Measurements from ENCODE around the gene CBX8.

Gene CBX8

DNA sequence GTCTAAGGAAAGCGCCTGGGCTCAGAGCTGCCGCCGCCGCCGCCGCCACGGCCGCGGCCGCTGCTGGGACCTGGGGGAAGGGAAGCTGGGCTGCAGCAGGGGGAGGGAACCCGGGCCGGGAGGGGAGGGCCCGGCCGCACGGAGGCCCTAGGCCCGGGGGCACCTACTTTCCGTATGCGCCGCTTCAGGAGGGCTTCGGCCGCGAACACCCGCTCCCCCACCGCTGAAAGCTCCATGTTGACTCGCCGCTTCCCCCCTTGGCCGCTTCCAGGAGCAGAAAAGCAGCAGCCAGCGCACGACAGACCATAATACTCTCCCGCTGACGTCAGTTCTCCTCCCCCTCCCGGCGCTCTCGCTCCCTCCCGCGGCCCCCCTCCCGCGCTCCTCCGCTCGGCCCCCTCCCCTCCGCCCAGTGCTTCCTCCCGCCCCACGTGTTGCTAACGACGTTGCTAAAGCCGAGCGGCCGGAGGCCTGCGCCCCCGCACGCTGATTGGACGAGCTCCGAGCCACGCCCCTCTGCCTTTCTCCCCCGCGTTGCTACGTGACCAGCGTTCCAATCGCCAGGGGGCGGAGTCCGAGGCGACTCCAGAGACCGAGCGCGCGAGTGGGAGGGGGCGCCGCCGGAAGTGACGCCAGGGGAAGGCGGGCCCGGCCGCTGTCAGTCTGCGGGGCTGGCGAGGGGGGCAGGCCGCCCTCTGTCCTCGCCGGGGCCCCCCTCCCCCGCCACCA lies at the start of gene CBX8:
Gene CBX8 (minus strand): TSS at position 315 of the 729 bp plus-strand sequence. CDS start 79 bp downstream, at position 236.
- peak; percentile 99 for DNase-seq

DNA sequence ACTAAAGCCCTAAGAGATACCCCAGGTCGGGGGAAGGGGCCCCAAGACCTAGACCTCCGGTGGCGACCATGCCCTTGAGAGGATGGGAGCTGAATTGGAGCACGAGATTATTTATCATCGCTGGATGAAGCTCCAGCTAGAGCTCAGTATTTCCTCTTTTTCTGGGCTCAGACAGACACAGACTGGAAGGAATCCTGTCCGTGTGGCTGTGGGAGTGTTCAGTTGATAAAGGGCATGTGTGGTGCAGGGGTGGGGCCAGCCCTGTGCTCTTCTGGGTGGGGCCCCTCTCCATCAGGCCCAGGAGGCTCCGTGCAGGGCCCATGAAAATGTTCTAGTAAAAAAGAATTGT lies 48.7 kb upstream of the CBX8 start:
- no peak for DNase-seq

DNA sequence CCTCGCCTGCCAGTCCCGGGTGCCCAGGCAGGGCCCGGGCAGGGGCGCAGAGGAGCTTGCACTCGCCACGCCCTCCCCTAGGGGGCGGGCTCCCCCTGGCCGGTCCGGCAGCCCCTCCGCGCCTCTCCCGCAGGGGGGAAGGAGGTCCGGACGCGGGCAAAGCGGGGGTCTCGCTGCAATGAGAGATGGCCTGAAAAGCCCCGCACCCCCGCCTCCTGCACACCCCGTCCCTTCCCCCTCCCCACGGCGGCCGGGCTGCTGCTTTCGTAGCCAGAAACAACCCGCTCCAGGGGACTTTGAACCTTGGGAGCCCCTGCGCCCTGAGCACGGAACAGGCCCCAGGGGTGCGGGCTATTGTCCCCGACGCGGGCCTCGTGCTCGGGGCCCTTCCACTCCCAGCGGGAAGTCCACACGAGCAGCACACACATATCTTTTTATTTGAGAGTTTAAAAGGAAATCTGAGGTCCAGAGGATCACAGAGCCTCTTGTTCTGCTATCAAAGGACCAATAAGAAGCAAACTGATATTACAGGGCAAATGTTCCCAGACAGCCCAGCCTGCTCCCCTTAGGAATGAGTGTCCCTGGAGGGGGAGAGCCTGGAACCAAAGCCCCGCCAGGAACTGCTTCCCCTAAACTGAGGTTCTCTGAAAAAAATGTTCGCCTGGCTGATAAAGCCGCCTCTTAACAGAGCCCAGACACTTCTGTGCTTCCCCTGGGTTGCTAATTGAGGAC lies 48.2 kb upstream of the CBX8 start:
- peak; percentile 62 for DNase-seq

GRCh38 chr17:79843816-79844800 lies 47.2 kb upstream of the CBX8 start:
- no peak for DNase-seq

GRCh38 chr17:79843474-79843815 lies 46.6 kb upstream of the CBX8 start:
- no peak for DNase-seq

GRCh38 chr17:79842656-79843473 lies 46.0 kb upstream of the CBX8 start:
- no peak for DNase-seq

GRCh38 chr17:79842136-79842655 lies 45.3 kb upstream of the CBX8 start:
- no peak for DNase-seq

- DNase-seq, result no peak
Measured at GRCh38 chr17:79841369-79842135, 44.7 kb upstream of the CBX8 start.

DNA sequence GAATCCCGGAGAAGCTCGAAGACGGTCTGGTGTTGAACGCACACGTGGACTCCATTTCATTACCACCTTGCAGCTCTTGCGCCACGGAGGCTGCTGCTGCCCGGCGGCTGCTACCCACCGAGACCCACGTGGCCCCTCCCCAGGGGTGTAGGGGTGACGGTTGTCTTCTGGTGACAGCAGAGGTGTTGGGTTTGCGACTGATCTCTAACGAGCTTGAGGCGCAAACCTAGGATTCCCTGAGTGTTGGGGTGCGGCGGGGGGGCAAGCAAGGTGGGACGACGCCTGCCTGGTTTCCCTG lies 44.1 kb upstream of the CBX8 start:
- DNase-seq, result no peak

DNA sequence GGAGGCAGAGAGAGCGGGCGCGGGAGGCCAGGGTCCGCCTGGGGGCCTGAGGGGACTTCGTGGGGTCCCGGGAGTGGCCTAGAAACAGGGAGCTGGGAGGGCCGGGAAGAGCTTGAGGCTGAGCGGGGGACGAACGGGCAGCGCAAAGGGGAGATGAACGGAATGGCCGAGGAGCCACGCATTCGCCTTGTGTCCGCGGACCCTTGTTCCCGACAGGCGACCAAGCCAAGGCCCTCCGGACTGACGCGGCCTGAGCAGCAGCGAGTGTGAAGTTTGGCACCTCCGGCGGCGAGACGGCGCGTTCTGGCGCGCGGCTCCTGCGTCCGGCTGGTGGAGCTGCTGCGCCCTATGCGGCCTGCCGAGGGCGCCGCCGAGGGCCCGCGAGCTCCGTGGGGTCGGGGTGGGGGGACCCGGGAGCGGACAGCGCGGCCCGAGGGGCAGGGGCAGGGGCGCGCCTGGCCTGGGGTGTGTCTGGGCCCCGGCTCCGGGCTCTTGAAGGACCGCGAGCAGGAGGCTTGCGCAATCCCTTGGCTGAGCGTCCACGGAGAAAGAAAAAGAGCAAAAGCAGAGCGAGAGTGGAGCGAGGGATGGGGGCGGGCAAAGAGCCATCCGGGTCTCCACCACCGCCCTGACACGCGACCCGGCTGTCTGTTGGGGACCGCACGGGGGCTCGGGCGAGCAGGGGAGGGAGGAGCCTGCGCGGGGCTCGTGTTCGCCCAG lies 43.6 kb upstream of the CBX8 start:
- no peak for DNase-seq

- DNase-seq, result peak; percentile 93
Measured at GRCh38 chr17:79839356-79840268, 42.7 kb upstream of the CBX8 start, which contains the start of gene CBX4. Gene CBX4 (minus strand): TSS chr17:79839440. CDS start chr17:79839251, 189 bp downstream.

DNA sequence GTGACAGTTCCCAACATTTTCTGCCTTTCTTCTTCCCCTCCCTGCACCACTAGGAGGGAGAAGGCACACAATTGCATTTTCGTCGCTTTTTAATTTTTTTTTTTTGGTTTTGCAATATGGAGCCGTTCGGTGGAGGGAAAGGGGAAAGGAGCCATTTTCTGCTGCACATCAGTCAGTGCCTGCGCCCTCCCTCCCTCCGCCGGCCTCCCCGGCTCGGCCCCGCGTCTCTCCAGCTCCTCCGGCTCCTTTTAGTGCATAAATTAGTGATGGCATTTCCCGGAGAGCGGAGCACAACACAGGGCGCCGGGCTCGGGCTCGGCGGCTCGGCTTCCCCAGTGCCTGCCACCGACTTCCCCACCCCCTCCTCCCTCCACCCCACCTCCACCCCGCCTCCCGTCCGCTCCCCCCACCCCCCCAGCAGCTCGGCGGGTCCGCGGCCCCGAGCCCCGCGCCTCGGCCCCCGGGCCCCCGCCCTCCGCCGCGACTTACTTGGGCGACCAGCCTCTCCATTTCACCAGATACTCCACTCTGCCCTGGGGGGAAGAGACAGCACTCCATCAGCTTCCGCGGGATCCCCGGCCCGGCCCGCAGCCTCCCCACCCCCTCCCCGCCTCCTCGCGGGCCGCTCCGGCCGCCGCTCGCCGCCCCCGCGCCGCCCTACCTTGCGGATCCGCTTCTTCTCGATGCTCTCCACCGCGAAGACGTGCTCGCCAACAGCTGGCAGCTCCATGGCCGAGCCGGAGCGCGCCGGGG lies 41.8 kb upstream of the CBX8 start:
- DNase-seq, result peak; percentile 51

DNA sequence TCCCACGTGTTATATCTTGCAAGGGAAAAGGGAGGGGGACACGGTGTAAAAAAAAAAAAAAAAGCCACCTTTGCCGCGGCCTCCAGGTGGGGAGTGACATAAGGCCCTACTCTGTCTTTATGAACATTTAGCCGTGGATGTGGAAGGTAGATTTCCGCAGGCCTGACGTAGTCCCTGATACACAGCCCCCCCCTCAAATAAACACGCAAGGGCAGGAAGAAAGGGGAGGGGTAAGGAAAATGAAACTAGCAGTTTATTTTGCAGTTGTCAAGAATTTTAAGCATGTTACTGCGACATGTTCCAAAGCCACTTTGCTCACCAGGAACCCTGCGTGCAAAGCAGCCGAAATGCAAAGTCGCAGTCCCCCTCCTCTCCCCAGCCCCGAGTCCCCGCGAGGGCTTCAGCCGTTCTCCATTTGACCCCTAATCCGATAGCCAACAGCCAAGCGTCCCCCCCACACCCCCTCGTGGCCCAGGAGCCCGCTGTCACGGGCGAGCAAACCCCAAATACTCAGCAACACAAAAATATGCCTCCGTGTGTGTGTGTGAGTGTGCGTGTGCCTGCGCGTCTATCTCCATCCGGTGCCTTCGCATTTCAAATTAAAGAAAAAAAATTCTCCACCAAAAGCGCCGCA lies 41.1 kb upstream of the CBX8 start:
- peak; percentile 28 for DNase-seq

- no peak for DNase-seq
Measured at GRCh38 chr17:79836972-79837887, 40.4 kb upstream of the CBX8 start.

DNA sequence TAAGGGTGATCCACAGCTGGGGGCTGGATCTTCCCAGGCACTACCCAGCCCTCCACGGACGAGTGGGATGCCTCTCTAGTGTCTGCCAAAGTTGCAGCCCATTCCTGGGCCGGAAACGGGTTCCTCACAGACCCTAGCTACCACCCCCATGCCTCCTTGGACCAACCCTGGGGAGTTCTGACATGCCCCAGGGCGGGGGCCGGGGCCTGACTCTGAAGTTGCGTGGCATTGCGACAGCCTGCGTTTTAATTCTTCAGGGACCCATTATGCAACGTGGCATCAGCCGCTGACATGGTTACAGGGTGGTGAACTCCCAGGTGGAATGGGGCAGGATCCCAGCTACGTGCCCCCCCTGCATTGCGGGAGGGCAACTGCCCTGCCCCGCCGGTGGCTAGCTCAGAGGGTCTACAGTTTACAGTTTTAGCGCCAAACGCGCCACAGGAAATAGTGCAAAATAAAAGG lies 39.7 kb upstream of the CBX8 start:
- DNase-seq, result no peak

- DNase-seq, result no peak
Measured at GRCh38 chr17:79835953-79836509, 39.2 kb upstream of the CBX8 start.

- no peak for DNase-seq
Measured at GRCh38 chr17:79835470-79835899, 38.6 kb upstream of the CBX8 start.

Measured in stimulated activated CD4-positive, alpha-beta T cell treated with anti-CD3 and anti-CD28 coated beads, Interleukin-4, amount 100 ng/mL, for 1 hour (primary cell).